Prostate gland (tissue), 2 donors: ENCODE data around the gene RARB.

ENCODE experiments used
- CTCF ChIP-seq, 4 experiments: fragments of 200-600 bp in 2 of 4; fragments of 450-650 bp in 2 of 4; sonication (generic) in 2 of 4; IDR thresholded peaks; 1 replicate in 3 of 4; 2 replicates in 1 of 4; pipeline ENCODE4 v1.5.1; 2016 to 2019; ENCODE audit warnings: antibody characterized with exemption in 4 of 4, mild to moderate bottlenecking in 2 of 4, moderate library complexity in 2 of 4
- POLR2A ChIP-seq: fragments of 450-650 bp; IDR thresholded peaks from one replicate; pipeline ENCODE4 v1.6.1; 2016; ENCODE audit warnings: antibody characterized with exemption, mild to moderate bottlenecking
- POLR2AphosphoS5 ChIP-seq: sonication (generic); formaldehyde crosslinking; IDR thresholded peaks from one replicate; pipeline ENCODE4 v1.6.1; 2017; ENCODE audit warnings: antibody characterized with exemption

GRCh38 chr3:25564075-25564474, 136.0 kb downstream of the RARB start:
- no peak for TF ChIP-seq POLR2A
- no peak for TF ChIP-seq CTCF (IDR thresholded peaks at IDR 0.05)
- no peak for TF ChIP-seq POLR2AphosphoS5
